Trophoblast cell (in vitro differentiated cells and primary cell): ENCODE measurements around the gene LRMDA.

Experiments used
- DNase-seq, 2 donors: peaks; one replicate each; pipeline ENCODE4 v3.0.0-alpha.2; 2016
- H2AFZ ChIP-seq: 2 replicates; pipeline ENCODE4 v1.6.1; 2013; ENCODE audit warnings: low read length, moderate library complexity, mild to moderate bottlenecking; ENCODE audit not compliant: insufficient read depth, poor library complexity
- H2AK5ac ChIP-seq: 2 replicates; pipeline ENCODE4 v1.6.1; 2013; ENCODE audit warnings: mild to moderate bottlenecking, low read length
- H2BK120ac ChIP-seq: 2 replicates; pipeline ENCODE4 v1.6.1; 2013; ENCODE audit warnings: low read length, mild to moderate bottlenecking, moderate library complexity; ENCODE audit not compliant: insufficient read depth, poor library complexity
- H2BK12ac ChIP-seq: 2 replicates; pipeline ENCODE4 v1.6.1; 2013; ENCODE audit warnings: mild to moderate bottlenecking, low read length, moderate library complexity
- H2BK5ac ChIP-seq: 2 replicates; pipeline ENCODE4 v1.6.1; 2013; ENCODE audit warnings: low read length, low read depth, moderate library complexity, mild to moderate bottlenecking; ENCODE audit not compliant: poor library complexity
- H3K14ac ChIP-seq: 2 replicates; pipeline ENCODE4 v1.6.1; 2013; ENCODE audit warnings: mild to moderate bottlenecking, low read length
- H3K18ac ChIP-seq: 2 replicates; pipeline ENCODE4 v1.6.1; 2013; ENCODE audit warnings: mild to moderate bottlenecking, low read length
- H3K23ac ChIP-seq: 2 replicates; pipeline ENCODE4 v1.6.1; 2013; ENCODE audit warnings: low read length
- H3K27ac ChIP-seq: 2 replicates; pipeline ENCODE4 v1.5.1; 2013; ENCODE audit warnings: low read depth, mild to moderate bottlenecking, inconsistent platforms, low read length, moderate library complexity
- H3K27me3 ChIP-seq: 2 replicates; pipeline ENCODE4 v1.6.1; 2013; ENCODE audit warnings: inconsistent platforms, mild to moderate bottlenecking, low read length, moderate library complexity; ENCODE audit not compliant: insufficient read depth
- H3K36me3 ChIP-seq, 2 experiments: 1 replicate in 1 of 2; 2 replicates in 1 of 2; pipeline ENCODE4 v1.6.1; 2013; ENCODE audit warnings: low read length in 2 of 2, mild to moderate bottlenecking in 2 of 2, moderate library complexity in 1 of 2; ENCODE audit not compliant: insufficient read depth in 2 of 2, control insufficient read depth in 1 of 2
- H3K4ac ChIP-seq: 2 replicates; pipeline ENCODE4 v1.6.1; 2013; ENCODE audit warnings: low read depth, mild to moderate bottlenecking, low read length, moderate library complexity
- H3K4me1 ChIP-seq, 2 experiments: 1 replicate in 1 of 2; 2 replicates in 1 of 2; pipeline ENCODE4 v1.6.1; 2013; ENCODE audit warnings: low read length in 2 of 2, mild to moderate bottlenecking in 2 of 2, moderate library complexity in 1 of 2; ENCODE audit not compliant: insufficient read depth in 2 of 2, control insufficient read depth in 1 of 2
- H3K4me2 ChIP-seq: 2 replicates; pipeline ENCODE4 v1.6.1; 2013; ENCODE audit warnings: inconsistent platforms, mild to moderate bottlenecking, low read length, moderate library complexity
- H3K4me3 ChIP-seq: 2 replicates; pipeline ENCODE4 v1.5.1; 2013; ENCODE audit warnings: mild to moderate bottlenecking, low read depth, low read length, inconsistent platforms
- H3K79me1 ChIP-seq: one replicate; pipeline ENCODE4 v1.6.1; 2013; ENCODE audit warnings: low read length
- H3K79me2 ChIP-seq: 2 replicates; pipeline ENCODE4 v1.6.1; 2013; ENCODE audit warnings: low read length, mild to moderate bottlenecking; ENCODE audit not compliant: control insufficient read depth, insufficient read depth, poor library complexity
- H3K9ac ChIP-seq: 2 replicates; pipeline ENCODE4 v1.6.1; 2013; ENCODE audit warnings: mild to moderate bottlenecking, low read length
- H3K9me3 ChIP-seq: 2 replicates; pipeline ENCODE4 v1.6.1; 2013; ENCODE audit warnings: low read depth, mild to moderate bottlenecking, control low read depth, inconsistent platforms, low read length; ENCODE audit not compliant: insufficient read depth
- H4K12ac ChIP-seq: 2 replicates; pipeline ENCODE4 v1.6.1; 2013; ENCODE audit warnings: low read depth, mild to moderate bottlenecking, low read length, moderate library complexity
- H4K8ac ChIP-seq: 2 replicates; pipeline ENCODE4 v1.6.1; 2013; ENCODE audit warnings: low read depth, mild to moderate bottlenecking, low read length, moderate library complexity
- H4K91ac ChIP-seq: one replicate; pipeline ENCODE4 v1.6.1; 2013; ENCODE audit warnings: low read depth, mild to moderate bottlenecking, low read length, moderate library complexity
- WGBS: extraction: QIAGEN DNeasy Blood & Tissue Kit; methylation state at CpG from one replicate; pipeline ENCODE4 v1.1.7; 2013; ENCODE audit warnings: missing lambda C conversion rate; ENCODE audit not compliant: insufficient read length, insufficient coverage; ENCODE audit errors: extremely low coverage; 5-methylcytosine and 5-hydroxymethylcytosine counted together

LRMDA gene

DNA sequence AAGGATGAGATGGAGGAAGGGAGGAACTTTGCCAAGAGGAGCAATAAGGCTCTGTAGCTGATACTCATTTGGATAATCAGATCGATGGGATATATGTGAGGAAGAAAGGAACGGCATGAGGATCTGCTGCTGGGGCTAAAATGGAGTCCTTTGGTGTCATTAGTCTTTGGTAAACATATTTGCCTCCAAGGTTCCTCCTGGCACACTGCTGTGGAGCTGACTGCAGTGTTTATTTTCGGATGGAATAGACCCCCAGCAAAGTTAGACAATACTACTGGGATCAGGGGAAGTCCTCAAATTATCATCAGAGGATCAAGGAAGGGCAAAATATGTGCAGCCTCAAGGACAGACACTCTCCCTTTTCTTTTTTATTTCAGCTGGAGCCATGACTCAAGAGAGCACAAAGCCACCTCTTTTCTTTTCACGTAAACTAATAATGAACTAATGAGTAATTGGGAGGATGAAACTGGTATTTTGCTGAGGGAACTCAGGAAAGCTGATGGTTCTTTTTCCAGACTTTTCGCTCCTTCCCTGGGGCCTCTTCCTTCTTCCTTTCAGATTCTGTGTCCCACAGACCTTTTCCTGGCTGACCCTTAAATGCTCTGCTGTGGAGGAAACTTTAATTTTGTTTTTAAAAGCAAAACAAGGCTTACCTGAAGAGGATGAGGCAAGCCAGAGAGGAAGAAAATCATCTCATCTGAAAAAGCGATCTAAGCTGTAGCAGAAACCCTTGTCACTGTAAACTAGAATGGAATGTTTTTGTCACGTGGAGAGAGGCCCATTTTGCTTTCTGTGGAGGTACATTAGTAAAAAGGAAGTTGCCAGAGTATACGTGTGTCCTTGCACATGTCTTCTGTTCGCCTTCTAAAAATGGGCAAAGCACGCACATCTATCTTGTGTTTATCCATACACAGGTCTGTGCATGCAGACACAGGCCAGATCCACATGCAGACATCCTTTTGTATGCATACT lies 33.3 kb downstream of the LRMDA start:
- Histone ChIP-seq H3K4me2 (peak overlapping the region; percentile 34), H3K27me3 (no peaks in the 10 kb centered on the region), H4K91ac (no peak overlapping the region), H3K23ac (no peak overlapping the region), H3K4ac (no peak overlapping the region), H3K4me3 (no peak overlapping the region), H3K79me1 (peaks cover 1% of the 10 kb centered on the region), H3K9ac (no peak overlapping the region), H3K18ac (no peak overlapping the region), H2AK5ac (no peak overlapping the region), H4K12ac (no peak overlapping the region), H2AFZ (no peak overlapping the region), H3K27ac (peak overlapping the region; percentile 41), H2BK12ac (no peak overlapping the region), H3K9me3 (no peaks in the 10 kb centered on the region), H2BK120ac (no peak overlapping the region), H3K14ac (no peak overlapping the region), H3K79me2 (no peaks in the 10 kb centered on the region), H2BK5ac (no peak overlapping the region), H3K4me1 (peaks cover 2 to 13% of the 10 kb centered on the region in 2 experiments), H3K36me3 (no peaks in the 10 kb centered on the region), H4K8ac (no peak overlapping the region)
- no CpG with 5 or more reads among the region's 10 CpGs for WGBS
- no peak for DNase-seq

DNA sequence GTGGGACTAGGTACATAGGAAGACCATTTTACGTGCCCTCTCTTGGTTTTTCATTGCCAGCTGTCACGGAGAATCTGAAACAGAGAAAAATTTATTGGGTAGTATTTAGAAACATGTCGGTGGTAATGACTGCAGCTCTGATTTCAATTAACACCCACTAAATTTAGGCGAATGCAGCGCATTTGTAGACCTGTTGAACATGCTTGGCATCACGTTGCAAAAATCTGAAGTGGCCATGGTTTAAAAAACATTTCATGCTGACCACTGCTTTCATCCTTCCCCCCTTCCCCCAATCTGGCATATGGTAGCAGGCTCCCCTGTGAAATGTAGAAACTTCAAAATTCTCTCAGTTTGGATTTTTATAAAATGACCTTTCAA lies 34.0 kb downstream of the LRMDA start:
- no peaks in the 10 kb centered on the region for H3K79me2 ChIP-seq
- H2BK5ac ChIP-seq, result no peak overlapping the region
- H3K27me3 ChIP-seq, result no peaks in the 10 kb centered on the region
- H2BK12ac ChIP-seq, result no peak overlapping the region
- no CpG with 5 or more reads among the region's 6 CpGs for WGBS
- H3K4ac ChIP-seq, result no peak overlapping the region
- H3K23ac ChIP-seq, result no peak overlapping the region
- H3K4me2 ChIP-seq, result peak overlapping the region; percentile 34
- no peak overlapping the region for H2AFZ ChIP-seq
- H3K4me1 ChIP-seq, result peaks cover 2 to 13% of the 10 kb centered on the region in 2 experiments
- no peak overlapping the region for H3K9ac ChIP-seq
- H3K27ac ChIP-seq, result no peak overlapping the region
- peaks cover 1% of the 10 kb centered on the region for H3K79me1 ChIP-seq
- H4K12ac ChIP-seq, result no peak overlapping the region
- no peak overlapping the region for H4K8ac ChIP-seq
- H3K4me3 ChIP-seq, result no peak overlapping the region
- no peak overlapping the region for H4K91ac ChIP-seq
- H2AK5ac ChIP-seq, result no peak overlapping the region
- H2BK120ac ChIP-seq, result no peak overlapping the region
- no peak for DNase-seq
- no peak overlapping the region for H3K14ac ChIP-seq
- no peak overlapping the region for H3K18ac ChIP-seq
- no peaks in the 10 kb centered on the region for H3K36me3 ChIP-seq
- H3K9me3 ChIP-seq, result no peaks in the 10 kb centered on the region

DNA sequence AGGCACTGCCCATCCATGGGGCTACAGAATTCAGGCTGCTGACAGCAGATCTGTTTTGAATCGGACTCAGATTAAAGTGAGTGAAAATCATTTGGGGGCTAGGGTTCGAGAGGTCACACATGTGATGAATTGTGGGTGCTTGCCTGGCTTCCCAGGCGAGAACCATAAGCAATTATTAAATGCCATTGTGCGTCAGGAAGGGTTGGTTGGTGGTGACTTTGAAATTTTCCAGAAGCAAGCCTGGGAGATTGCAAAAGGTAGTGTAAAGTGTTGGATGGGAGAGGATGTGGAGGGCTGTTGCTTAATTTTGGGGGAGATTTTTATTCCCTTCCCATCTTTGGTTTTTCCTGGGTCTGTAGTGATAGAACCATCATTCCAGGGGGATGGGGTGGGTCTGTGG lies 34.6 kb downstream of the LRMDA start:
- H3K14ac ChIP-seq, result no peak overlapping the region
- no peak overlapping the region for H3K4ac ChIP-seq
- H3K4me3 ChIP-seq, result no peak overlapping the region
- H3K4me2 ChIP-seq, result no peak overlapping the region
- no peak overlapping the region for H2BK5ac ChIP-seq
- H3K27me3 ChIP-seq, result no peaks in the 10 kb centered on the region
- peaks cover 2 to 13% of the 10 kb centered on the region in 2 experiments for H3K4me1 ChIP-seq
- H4K8ac ChIP-seq, result no peak overlapping the region
- no peak overlapping the region for H3K9ac ChIP-seq
- H3K36me3 ChIP-seq, result no peaks in the 10 kb centered on the region
- H3K9me3 ChIP-seq, result no peaks in the 10 kb centered on the region
- H3K79me1 ChIP-seq, result peaks cover 1% of the 10 kb centered on the region
- no peaks in the 10 kb centered on the region for H3K79me2 ChIP-seq
- no peak overlapping the region for H3K23ac ChIP-seq
- no peak overlapping the region for H2BK12ac ChIP-seq
- H2AFZ ChIP-seq, result no peak overlapping the region
- no peak for DNase-seq
- H4K12ac ChIP-seq, result no peak overlapping the region
- H2AK5ac ChIP-seq, result no peak overlapping the region
- H3K18ac ChIP-seq, result no peak overlapping the region
- H2BK120ac ChIP-seq, result no peak overlapping the region
- H4K91ac ChIP-seq, result no peak overlapping the region
- H3K27ac ChIP-seq, result no peak overlapping the region
- no CpG with 5 or more reads among the region's 4 CpGs for WGBS

DNA sequence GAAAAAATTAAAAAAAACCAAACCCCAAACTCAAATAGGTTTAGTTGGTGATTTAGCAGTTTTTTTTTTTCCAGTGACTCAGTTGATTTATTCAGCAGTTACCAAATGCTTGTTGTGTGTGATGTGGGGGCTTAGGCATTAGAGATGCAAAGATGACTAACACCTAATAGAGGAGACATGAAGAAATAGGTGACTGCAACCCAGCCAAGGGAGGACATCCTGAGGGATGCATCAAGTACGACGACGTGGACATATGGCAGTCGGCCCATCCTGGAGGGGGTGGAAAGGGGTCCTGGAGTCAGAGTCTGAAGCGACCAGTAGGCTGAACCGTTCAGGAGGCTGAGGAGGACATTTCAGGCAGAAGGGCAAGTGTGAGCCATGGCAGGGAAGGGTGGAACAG lies 35.5 kb downstream of the LRMDA start:
- no CpG with 5 or more reads among the region's 6 CpGs for WGBS

More for the DNA sequence above, 35.5 kb downstream of the LRMDA start:
- no peak overlapping the region for H3K4me2 ChIP-seq
- no peaks in the 10 kb centered on the region for H3K27me3 ChIP-seq
- peaks cover 1% of the 10 kb centered on the region for H3K79me1 ChIP-seq
- no peak overlapping the region for H3K23ac ChIP-seq
- peak overlapping the region; percentile 26 for H4K91ac ChIP-seq
- no peak overlapping the region for H2AK5ac ChIP-seq
- H3K18ac ChIP-seq, result no peak overlapping the region
- no peaks in the 10 kb centered on the region for H3K79me2 ChIP-seq
- no peak overlapping the region for H2BK5ac ChIP-seq
- peaks cover 2 to 13% of the 10 kb centered on the region in 2 experiments for H3K4me1 ChIP-seq
- no peak overlapping the region for H4K12ac ChIP-seq
- no peak overlapping the region for H3K4me3 ChIP-seq
- no peak overlapping the region for H2AFZ ChIP-seq
- no peaks in the 10 kb centered on the region for H3K36me3 ChIP-seq
- no peaks in the 10 kb centered on the region for H3K9me3 ChIP-seq
- no peak overlapping the region for H2BK120ac ChIP-seq
- DNase-seq, result no peak
- H3K14ac ChIP-seq, result no peak overlapping the region
- no peak overlapping the region for H4K8ac ChIP-seq
- H3K4ac ChIP-seq, result no peak overlapping the region
- H2BK12ac ChIP-seq, result no peak overlapping the region
- H3K9ac ChIP-seq, result no peak overlapping the region
- H3K27ac ChIP-seq, result no peak overlapping the region
